ENCODE measurements around the gene NPR2.

- TF ChIP-seq EZH2phosphoT487 (IDR thresholded peaks at IDR 0.05; ENCODE audit: borderline replicate concordance, low read depth, low read length) (no peak), CTCF (conservative IDR thresholded peaks at IDR 0.05; ENCODE audit: low read length) (no peak)
Observed at GRCh38 chr9:35818341-35818740, 26.9 kb downstream of the NPR2 start.
